Astrocyte of the cerebellum (primary cell): ENCODE results near the gene NLRC3.

ENCODE experiments used
- DNase-seq: peaks from one replicate; pipeline ENCODE4 v3.0.0-alpha.2; 2011; ENCODE audit warnings: low read depth
- H3K4me3 ChIP-seq: 2 replicates; pipeline ENCODE4 v1.5.1; 2011; ENCODE audit warnings: mild to moderate bottlenecking, low read depth, low read length, moderate library complexity
- CTCF ChIP-seq: IDR thresholded peaks from 2 replicates; pipeline ENCODE4 v1.5.1; 2012; ENCODE audit warnings: low read length, low read depth, moderate library complexity, mild to moderate bottlenecking; ENCODE audit errors: missing control alignments
- in situ Hi-C: cut with HindIII; loops from 2 replicates; pipeline ENCODE4 v1.10.0; 2017; ENCODE audit warnings: low sequenced_read_pairs

Gene NLRC3

GRCh38 chr16:3525951-3526350 lies 51.3 kb downstream of the NLRC3 start:
- no peak overlapping the region for H3K4me3 ChIP-seq
- in situ Hi-C loops = no loop called here
- no peak for DNase-seq
- no peak for TF ChIP-seq CTCF

GRCh38 chr16:3523281-3523680 lies 53.9 kb downstream of the NLRC3 start:
- TF ChIP-seq CTCF = no peak
- no peak overlapping the region for H3K4me3 ChIP-seq
- in situ Hi-C loops = no loop called here
- DNase-seq = no peak

GRCh38 chr16:3520841-3521240 lies 56.4 kb downstream of the NLRC3 start:
- no peak for TF ChIP-seq CTCF
- in situ Hi-C loops = no loop called here

GRCh38 chr16:3520413-3520812 lies 56.8 kb downstream of the NLRC3 start:
- TF ChIP-seq CTCF = no peak
- in situ Hi-C loops = no loop called here
- no peak overlapping the region for H3K4me3 ChIP-seq
- DNase-seq = no peak

More at GRCh38 chr16:3520841-3521240, 56.4 kb downstream of the NLRC3 start:
- no peak overlapping the region for H3K4me3 ChIP-seq
- no peak for DNase-seq

- TF ChIP-seq CTCF = no peak
- in situ Hi-C loops = no loop called here
- no peak for DNase-seq
- no peak overlapping the region for H3K4me3 ChIP-seq
Observed at GRCh38 chr16:3519581-3519980, 57.6 kb downstream of the NLRC3 start.

GRCh38 chr16:3518986-3519348 lies 58.2 kb downstream of the NLRC3 start:
- TF ChIP-seq CTCF = no peak
- in situ Hi-C loops = no loop called here
- no peak for DNase-seq
- H3K4me3 ChIP-seq = no peak overlapping the region
